ENCODE results near the gene PDZD2.
"Not testable (repeated sequence)": the region's sequence is repeated elsewhere in the genome, so short reads cannot be mapped to it uniquely, and the experiment has no call there.

The PDZD2 gene

GRCh38 chr5:31731710-31732301 lies 92.9 kb downstream of the PDZD2 start:
- no peak for DNase-seq (ENCODE audit: low read depth, low spot score)

- not testable (repeated sequence) for DNase-seq (ENCODE audit: low read depth, low spot score)
Measured at GRCh38 chr5:31732821-31733220, 93.9 kb downstream of the PDZD2 start.

GRCh38 chr5:31733371-31733770 lies 94.4 kb downstream of the PDZD2 start:
- no peak for DNase-seq (ENCODE audit: low read depth, low spot score)

GRCh38 chr5:31736127-31736526 lies 97.2 kb downstream of the PDZD2 start:
- no peak for DNase-seq (ENCODE audit: low read depth, low spot score)

- DNase-seq (ENCODE audit: low read depth, low spot score), result no peak
Measured at GRCh38 chr5:31738199-31738598, 99.3 kb downstream of the PDZD2 start.

- DNase-seq (ENCODE audit: low read depth, low spot score), result peak; percentile 13
Measured at GRCh38 chr5:31741496-31741895, 102.6 kb downstream of the PDZD2 start.

- no peak for DNase-seq (ENCODE audit: low read depth, low spot score)
Measured at GRCh38 chr5:31743678-31744077, 104.7 kb downstream of the PDZD2 start.

GRCh38 chr5:31748458-31749172 lies 109.7 kb downstream of the PDZD2 start:
- DNase-seq (ENCODE audit: low read depth, low spot score), result no peak

GRCh38 chr5:31750215-31750614 lies 111.3 kb downstream of the PDZD2 start:
- no peak for DNase-seq (ENCODE audit: low read depth, low spot score)

- DNase-seq (ENCODE audit: low read depth, low spot score), result no peak
Measured at GRCh38 chr5:31751610-31752009, 112.7 kb downstream of the PDZD2 start.

- DNase-seq (ENCODE audit: low read depth, low spot score), result no peak
Measured at GRCh38 chr5:31753700-31754357, 114.9 kb downstream of the PDZD2 start.

GRCh38 chr5:31754358-31754704 lies 115.4 kb downstream of the PDZD2 start:
- DNase-seq (ENCODE audit: low read depth, low spot score), result no peak

- DNase-seq (ENCODE audit: low read depth, low spot score), result no peak
Measured at GRCh38 chr5:31754741-31755675, 116.1 kb downstream of the PDZD2 start.

- no peak for DNase-seq (ENCODE audit: low read depth, low spot score)
Measured at GRCh38 chr5:31755676-31756230, 116.8 kb downstream of the PDZD2 start.

- DNase-seq (ENCODE audit: low read depth, low spot score), result no peak
Measured at GRCh38 chr5:31757806-31758205, 118.9 kb downstream of the PDZD2 start.

GRCh38 chr5:31758803-31759425 lies 120.0 kb downstream of the PDZD2 start:
- no peak for DNase-seq (ENCODE audit: low read depth, low spot score)

- no peak for DNase-seq (ENCODE audit: low read depth, low spot score)
Measured at GRCh38 chr5:31759925-31760324, 121.0 kb downstream of the PDZD2 start.

GRCh38 chr5:31761877-31762276 lies 122.9 kb downstream of the PDZD2 start:
- no peak for DNase-seq (ENCODE audit: low read depth, low spot score)

GRCh38 chr5:31763424-31763823 lies 124.5 kb downstream of the PDZD2 start:
- DNase-seq (ENCODE audit: low read depth, low spot score), result no peak

- DNase-seq (ENCODE audit: low read depth, low spot score), result not testable (repeated sequence)
Measured at GRCh38 chr5:31764687-31765086, 125.8 kb downstream of the PDZD2 start.

GRCh38 chr5:31767335-31768031 lies 128.6 kb downstream of the PDZD2 start:
- no peak for DNase-seq (ENCODE audit: low read depth, low spot score)

Measured in astrocyte of the hippocampus (primary cell).